Right lobe of liver (tissue), 4 donors: ENCODE data around the gene FOXRED2.

Experiments
- CTCF ChIP-seq, 4 donors: fragments of 200-600 bp in 3 of 4; fragments of 450-650 bp in 1 of 4; IDR thresholded peaks; one replicate each; pipeline versions ENCODE4 v1.5.1 to v1.8.0; 2016 to 2022; ENCODE audit warnings: antibody characterized with exemption in 4 of 4, mild to moderate bottlenecking in 2 of 4
- POLR2A ChIP-seq: fragments of 450-650 bp; IDR thresholded peaks from one replicate; pipeline ENCODE4 v1.6.1; 2017; ENCODE audit warnings: antibody characterized with exemption, mild to moderate bottlenecking
- donor health status: DM: no; HTN: no; CAD: no.
- donor health status: DM: no; HTN: no; CAD: no.
- donor health status: DM: no; HTN: yes; CAD: no.

GRCh38 chr22:36528341-36528740 is 21.5 kb upstream of the FOXRED2 start:
- TF ChIP-seq POLR2A: no peak
- no peak for TF ChIP-seq CTCF (IDR thresholded peaks at IDR 0.05)
